ENCODE measurements around the gene SARS1. TPM values are rescaled to one million over a fixed set of nuclear protein-coding genes. Genes with fewer than 3 reads are reported as not detected.

The SARS1 gene
- total RNA-seq, 1 donor from 2014 or later, result 348 TPM

- Mint-ChIP-seq H3K36me3 (ENCODE audit: low read depth) (no peaks in the 10 kb centered on the region), H3K9me3 (ENCODE audit: low read depth) (no peaks in the 10 kb centered on the region), H3K4me1 (ENCODE audit: low read depth) (peaks cover 17% of the 10 kb centered on the region), H3K27me3 (ENCODE audit: low read depth) (no peaks in the 10 kb centered on the region), H3K4me3 (ENCODE audit: unreplicated experiment) (no peak overlapping the region), H3K27ac (ENCODE audit: unreplicated experiment) (no peak overlapping the region)
- no peak for TF ChIP-seq CTCF (IDR thresholded peaks at IDR 0.05)
- DNase-seq (ENCODE audit: low spot score), result peak; percentile 57
These were observed 34.7 kb downstream of the SARS1 start for GRCh38 chr1:109248444-109248796.

- no peaks in the 10 kb centered on the region for H3K9me3 Mint-ChIP-seq (ENCODE audit: low read depth)
- peak within 1 kb of the TSS; percentile 61 for H3K4me3 Mint-ChIP-seq (ENCODE audit: unreplicated experiment)
- H3K36me3 Mint-ChIP-seq (ENCODE audit: low read depth), result no peaks in the 10 kb centered on the region
- H3K27ac Mint-ChIP-seq (ENCODE audit: unreplicated experiment), result no peak within 1 kb of the TSS
- H3K4me1 Mint-ChIP-seq (ENCODE audit: low read depth), result peaks cover 23% of the 10 kb centered on the region
- peak; percentile 80 for DNase-seq (ENCODE audit: low spot score)
- no peak for TF ChIP-seq CTCF (IDR thresholded peaks at IDR 0.05)
- H3K27me3 Mint-ChIP-seq (ENCODE audit: low read depth), result no peaks in the 10 kb centered on the region
These were observed 35.3 kb downstream of the SARS1 start, which contains the start of gene CELSR2 for GRCh38 chr1:109248797-109249629. Gene CELSR2 (plus strand): TSS chr1:109249539. CDS start chr1:109250080, 541 bp downstream.

GRCh38 chr1:109249654-109250401, 36.1 kb downstream of the SARS1 start:
- Mint-ChIP-seq H3K9me3 (ENCODE audit: low read depth) (no peaks in the 10 kb centered on the region), H3K27ac (ENCODE audit: unreplicated experiment) (no peak overlapping the region), H3K4me3 (ENCODE audit: unreplicated experiment) (peak overlapping the region; percentile 61), H3K27me3 (ENCODE audit: low read depth) (no peaks in the 10 kb centered on the region), H3K4me1 (ENCODE audit: low read depth) (peaks cover 31% of the 10 kb centered on the region), H3K36me3 (ENCODE audit: low read depth) (no peaks in the 10 kb centered on the region)
- peak; percentile 72 for DNase-seq (ENCODE audit: low spot score)
- TF ChIP-seq CTCF (IDR thresholded peaks at IDR 0.05), result no peak

- Mint-ChIP-seq H3K27me3 (ENCODE audit: low read depth) (no peaks in the 10 kb centered on the region), H3K4me1 (ENCODE audit: low read depth) (peaks cover 39% of the 10 kb centered on the region), H3K27ac (ENCODE audit: unreplicated experiment) (no peak overlapping the region), H3K9me3 (ENCODE audit: low read depth) (no peaks in the 10 kb centered on the region), H3K4me3 (ENCODE audit: unreplicated experiment) (peak overlapping the region; percentile 61), H3K36me3 (ENCODE audit: low read depth) (no peaks in the 10 kb centered on the region)
- no peak for TF ChIP-seq CTCF (IDR thresholded peaks at IDR 0.05)
- peak; percentile 83 for DNase-seq (ENCODE audit: low spot score)
These were observed 36.9 kb downstream of the SARS1 start for GRCh38 chr1:109250454-109251276.

All from chondrocyte (in vitro differentiated cells).